ENCODE data around the gene PANK2.

GRCh38 chr20:3916364-3916763, 27.2 kb downstream of the PANK2 start:
- no peak for TF ChIP-seq CTCF (conservative IDR thresholded peaks at IDR 0.05; ENCODE audit: low read depth in 2 of 2)
- TF ChIP-seq EZH2 (IDR thresholded peaks at IDR 0.05; ENCODE audit: low read depth, unreplicated experiment): no peak
- no peak for TF ChIP-seq POLR2AphosphoS5 (IDR thresholded peaks at IDR 0.05; ENCODE audit: low read depth)
- no peak for TF ChIP-seq REST (IDR thresholded peaks at IDR 0.05; ENCODE audit: unreplicated experiment)
- TF ChIP-seq EZH2phosphoT487 (IDR thresholded peaks at IDR 0.05; ENCODE audit: unreplicated experiment): no peak
- no peak for TF ChIP-seq STAT1 (IDR thresholded peaks at IDR 0.05; ENCODE audit: unreplicated experiment)
- TF ChIP-seq JUNB (IDR thresholded peaks at IDR 0.05; ENCODE audit: unreplicated experiment): no peak
- TF ChIP-seq ZNF462 (CRISPR knock-in tag; IDR thresholded peaks at IDR 0.05): no peak
- TF ChIP-seq CREB1 (CRISPR knock-in tag; IDR thresholded peaks at IDR 0.05; ENCODE audit: low read depth): no peak
- TF ChIP-seq ZNF331 (CRISPR knock-in tag; IDR thresholded peaks at IDR 0.05; ENCODE audit: low read depth): no peak

Data from GM23338 (cell line).